Measurements from ENCODE around the gene KIF2C.

The KIF2C gene

GRCh38 chr1:44707959-44708831 lies 31.4 kb upstream of the KIF2C start:
- Histone ChIP-seq H3K9me3 (ENCODE audit: insufficient read depth, low read length) (peaks cover 5% of the 10 kb centered on the region; the same call in 1 of the 2 replicates), H3K27me3 (ENCODE audit: insufficient read depth, insufficient read length) (no peaks in the 10 kb centered on the region), H3K9ac (ENCODE audit: insufficient read length, low read depth) (no peak overlapping the region), H3K4me1 (ENCODE audit: insufficient read depth, insufficient read length) (peaks cover 8% of the 10 kb centered on the region), H3K36me3 (ENCODE audit: insufficient read depth, insufficient read length, low read length) (no peaks in the 10 kb centered on the region), H3K4me3 (ENCODE audit: insufficient read length, low read depth) (no peak overlapping the region)
- DNase-seq (ENCODE audit: low read depth, low spot score) = no peak
- TF ChIP-seq YY1 (IDR thresholded peaks at IDR 0.05; ENCODE audit: insufficient read depth, insufficient read length) = no peak
- no peak for TF ChIP-seq ZNF274 (IDR thresholded peaks at IDR 0.05; ENCODE audit: low read depth, low read length)
- TF ChIP-seq SUZ12 (IDR thresholded peaks at IDR 0.05; ENCODE audit: extremely low read depth, insufficient read depth, insufficient read length) = no peak

DNA sequence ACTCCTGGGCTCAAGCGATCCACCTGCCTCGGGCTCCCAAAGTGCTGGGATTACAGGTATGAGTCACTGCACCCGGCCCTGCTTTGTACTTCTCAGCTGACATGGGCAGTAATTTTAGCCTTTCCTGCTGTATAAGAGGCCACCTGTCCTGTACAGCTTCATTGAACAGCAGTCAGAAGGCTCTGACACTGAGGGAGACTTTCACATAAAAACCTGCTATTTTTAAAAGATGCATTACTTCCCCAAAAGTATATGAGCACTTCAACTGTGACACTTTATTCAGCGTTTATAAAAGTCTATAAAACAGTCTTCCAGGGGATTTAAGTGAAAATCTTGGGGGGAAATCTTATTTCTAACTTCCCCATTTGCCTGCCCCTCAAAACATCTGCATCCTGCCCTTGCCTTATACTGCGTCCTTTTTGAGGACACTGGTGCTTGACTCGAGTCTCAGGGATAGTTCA lies 26.3 kb upstream of the KIF2C start:
- no peaks in the 10 kb centered on the region for H3K4me1 ChIP-seq (ENCODE audit: insufficient read depth, insufficient read length)
- no peak for DNase-seq (ENCODE audit: low read depth, low spot score)
- peaks cover 4% of the 10 kb centered on the region; the same call in 1 of the 2 replicates for H3K9me3 ChIP-seq (ENCODE audit: insufficient read depth, low read length)
- H3K4me3 ChIP-seq (ENCODE audit: insufficient read length, low read depth) = no peak overlapping the region
- no peak for TF ChIP-seq SUZ12 (IDR thresholded peaks at IDR 0.05; ENCODE audit: extremely low read depth, insufficient read depth, insufficient read length)
- TF ChIP-seq ZNF274 (IDR thresholded peaks at IDR 0.05; ENCODE audit: low read depth, low read length) = no peak
- no peak for TF ChIP-seq YY1 (IDR thresholded peaks at IDR 0.05; ENCODE audit: insufficient read depth, insufficient read length)
- H3K36me3 ChIP-seq (ENCODE audit: insufficient read depth, insufficient read length, low read length) = no peaks in the 10 kb centered on the region
- H3K27me3 ChIP-seq (ENCODE audit: insufficient read depth, insufficient read length) = no peaks in the 10 kb centered on the region
- no peak overlapping the region for H3K9ac ChIP-seq (ENCODE audit: insufficient read length, low read depth)

- H3K4me3 ChIP-seq (ENCODE audit: insufficient read length, low read depth) = no peak overlapping the region
- no peak overlapping the region for H3K9ac ChIP-seq (ENCODE audit: insufficient read length, low read depth)
- no peak for DNase-seq (ENCODE audit: low read depth, low spot score)
- H3K27me3 ChIP-seq (ENCODE audit: insufficient read depth, insufficient read length) = no peaks in the 10 kb centered on the region
- no peaks in the 10 kb centered on the region for H3K36me3 ChIP-seq (ENCODE audit: insufficient read depth, insufficient read length, low read length)
- no peak for TF ChIP-seq SUZ12 (IDR thresholded peaks at IDR 0.05; ENCODE audit: extremely low read depth, insufficient read depth, insufficient read length)
- no peak for TF ChIP-seq ZNF274 (IDR thresholded peaks at IDR 0.05; ENCODE audit: low read depth, low read length)
- TF ChIP-seq YY1 (IDR thresholded peaks at IDR 0.05; ENCODE audit: insufficient read depth, insufficient read length) = no peak
- H3K9me3 ChIP-seq (ENCODE audit: insufficient read depth, low read length) = no peaks in the 10 kb centered on the region
- no peaks in the 10 kb centered on the region for H3K4me1 ChIP-seq (ENCODE audit: insufficient read depth, insufficient read length)
Measured at GRCh38 chr1:44714532-44714931, 25.1 kb upstream of the KIF2C start.

DNA sequence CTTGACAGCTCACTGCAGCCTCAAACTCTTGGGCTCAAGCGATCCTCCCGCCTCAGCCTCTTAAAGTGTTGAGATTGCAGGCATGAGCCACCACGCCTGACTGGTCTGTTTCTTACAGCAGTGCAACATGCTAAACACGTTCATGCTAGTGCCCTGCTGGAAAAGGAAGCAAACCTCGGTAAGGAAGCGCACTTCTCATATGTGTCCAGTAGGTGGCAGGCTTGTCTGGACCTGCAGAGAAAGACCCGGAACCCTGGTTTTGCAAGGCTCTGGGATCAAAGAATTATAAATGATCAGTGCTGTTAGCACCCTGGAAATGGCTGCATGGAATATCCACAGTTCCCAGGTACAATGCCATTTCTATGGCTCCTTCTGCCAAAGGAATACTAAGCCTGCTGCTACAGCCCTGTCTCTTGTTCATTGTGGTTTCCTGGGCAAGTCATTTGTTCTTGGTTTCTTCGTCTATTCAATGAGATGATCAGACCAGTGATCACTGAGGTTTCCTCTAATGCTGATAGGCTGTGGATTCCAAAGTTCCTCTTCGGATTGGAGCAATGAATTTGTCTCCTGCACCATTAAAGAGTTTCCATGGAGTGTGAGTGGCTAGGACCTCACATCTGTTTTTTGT lies 24.6 kb upstream of the KIF2C start:
- Histone ChIP-seq H3K4me1 (ENCODE audit: insufficient read depth, insufficient read length) (no peaks in the 10 kb centered on the region), H3K27me3 (ENCODE audit: insufficient read depth, insufficient read length) (no peaks in the 10 kb centered on the region), H3K9me3 (ENCODE audit: insufficient read depth, low read length) (no peaks in the 10 kb centered on the region), H3K9ac (ENCODE audit: insufficient read length, low read depth) (no peak overlapping the region), H3K36me3 (ENCODE audit: insufficient read depth, insufficient read length, low read length) (no peaks in the 10 kb centered on the region), H3K4me3 (ENCODE audit: insufficient read length, low read depth) (no peak overlapping the region)
- TF ChIP-seq SUZ12 (IDR thresholded peaks at IDR 0.05; ENCODE audit: extremely low read depth, insufficient read depth, insufficient read length) = no peak
- no peak for TF ChIP-seq ZNF274 (IDR thresholded peaks at IDR 0.05; ENCODE audit: low read depth, low read length)
- no peak for TF ChIP-seq YY1 (IDR thresholded peaks at IDR 0.05; ENCODE audit: insufficient read depth, insufficient read length)
- DNase-seq (ENCODE audit: low read depth, low spot score) = peak; percentile 82

DNA sequence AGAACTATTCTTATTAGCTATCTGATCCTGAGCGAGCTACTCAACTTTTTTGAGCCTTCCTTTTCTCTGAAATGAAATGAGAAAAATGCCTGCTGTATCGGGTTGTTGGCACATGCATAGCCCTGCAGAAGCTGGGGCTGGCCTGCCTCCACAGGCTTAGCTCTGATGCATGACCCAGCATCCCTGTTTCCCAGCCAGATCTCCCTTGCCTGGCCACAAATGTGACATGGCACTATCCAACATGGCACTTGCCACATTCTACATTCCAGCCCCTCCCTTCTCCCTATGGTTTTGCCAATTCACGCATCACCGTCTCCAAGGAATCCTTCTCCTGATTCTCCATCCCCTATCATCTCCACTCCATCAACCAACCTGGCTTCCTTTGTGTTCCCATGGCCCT lies 22.5 kb upstream of the KIF2C start:
- Histone ChIP-seq H3K9me3 (ENCODE audit: insufficient read depth, low read length) (no peaks in the 10 kb centered on the region), H3K9ac (ENCODE audit: insufficient read length, low read depth) (no peak overlapping the region), H3K4me1 (ENCODE audit: insufficient read depth, insufficient read length) (no peaks in the 10 kb centered on the region), H3K36me3 (ENCODE audit: insufficient read depth, insufficient read length, low read length) (no peaks in the 10 kb centered on the region), H3K4me3 (ENCODE audit: insufficient read length, low read depth) (no peak overlapping the region), H3K27me3 (ENCODE audit: insufficient read depth, insufficient read length) (no peaks in the 10 kb centered on the region)
- no peak for DNase-seq (ENCODE audit: low read depth, low spot score)
- no peak for TF ChIP-seq ZNF274 (IDR thresholded peaks at IDR 0.05; ENCODE audit: low read depth, low read length)
- no peak for TF ChIP-seq SUZ12 (IDR thresholded peaks at IDR 0.05; ENCODE audit: extremely low read depth, insufficient read depth, insufficient read length)
- TF ChIP-seq YY1 (IDR thresholded peaks at IDR 0.05; ENCODE audit: insufficient read depth, insufficient read length) = no peak

DNA sequence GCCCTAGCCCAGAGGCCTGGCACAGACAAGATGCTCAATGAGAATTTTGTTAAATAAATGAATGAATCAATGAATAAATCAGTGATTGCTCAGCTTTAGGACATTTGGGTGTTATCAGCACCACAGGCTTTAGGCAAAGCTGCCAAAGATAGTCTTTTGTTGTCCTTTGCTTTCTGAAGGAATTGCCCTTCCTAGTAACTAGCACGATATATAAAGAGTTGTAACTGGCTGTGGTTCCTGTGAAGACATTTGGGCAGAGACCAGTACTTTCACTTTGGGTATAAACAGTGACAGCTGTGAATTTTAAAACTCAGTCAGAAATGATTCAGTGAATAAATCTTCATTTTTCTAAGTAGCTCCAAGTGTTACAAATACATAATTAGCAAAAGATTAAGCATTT lies 22.0 kb upstream of the KIF2C start:
- no peak for TF ChIP-seq ZNF274 (IDR thresholded peaks at IDR 0.05; ENCODE audit: low read depth, low read length)
- TF ChIP-seq SUZ12 (IDR thresholded peaks at IDR 0.05; ENCODE audit: extremely low read depth, insufficient read depth, insufficient read length) = no peak
- no peaks in the 10 kb centered on the region for H3K27me3 ChIP-seq (ENCODE audit: insufficient read depth, insufficient read length)
- no peaks in the 10 kb centered on the region for H3K4me1 ChIP-seq (ENCODE audit: insufficient read depth, insufficient read length)
- H3K9ac ChIP-seq (ENCODE audit: insufficient read length, low read depth) = no peak overlapping the region
- no peak overlapping the region for H3K4me3 ChIP-seq (ENCODE audit: insufficient read length, low read depth)
- no peaks in the 10 kb centered on the region for H3K36me3 ChIP-seq (ENCODE audit: insufficient read depth, insufficient read length, low read length)
- H3K9me3 ChIP-seq (ENCODE audit: insufficient read depth, low read length) = no peaks in the 10 kb centered on the region
- DNase-seq (ENCODE audit: low read depth, low spot score) = no peak

DNA sequence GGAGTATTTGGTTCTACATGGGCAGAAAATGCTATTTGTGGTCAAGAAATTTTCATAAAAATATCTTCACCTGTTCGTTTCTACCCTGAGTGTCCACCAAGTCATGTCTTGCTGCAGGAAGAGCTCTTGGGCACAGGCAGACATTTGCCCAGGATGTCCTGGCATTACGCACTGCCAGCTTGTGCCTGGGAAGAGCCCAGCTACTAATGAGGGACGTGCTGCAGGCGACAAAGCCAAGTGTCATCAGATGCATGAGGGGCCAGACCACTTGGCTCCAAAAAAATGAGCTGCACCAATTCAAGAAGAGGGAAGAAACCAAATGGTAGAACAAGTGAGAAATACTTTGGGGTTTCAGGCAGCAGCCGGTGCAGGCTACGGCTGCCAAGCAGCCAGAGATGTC lies 21.5 kb upstream of the KIF2C start:
- Histone ChIP-seq H3K9ac (ENCODE audit: insufficient read length, low read depth) (no peak overlapping the region), H3K4me1 (ENCODE audit: insufficient read depth, insufficient read length) (no peaks in the 10 kb centered on the region), H3K9me3 (ENCODE audit: insufficient read depth, low read length) (no peaks in the 10 kb centered on the region), H3K4me3 (ENCODE audit: insufficient read length, low read depth) (no peak overlapping the region), H3K27me3 (ENCODE audit: insufficient read depth, insufficient read length) (no peaks in the 10 kb centered on the region), H3K36me3 (ENCODE audit: insufficient read depth, insufficient read length, low read length) (no peaks in the 10 kb centered on the region)
- TF ChIP-seq SUZ12 (IDR thresholded peaks at IDR 0.05; ENCODE audit: extremely low read depth, insufficient read depth, insufficient read length) (no peak), YY1 (IDR thresholded peaks at IDR 0.05; ENCODE audit: insufficient read depth, insufficient read length) (no peak), ZNF274 (IDR thresholded peaks at IDR 0.05; ENCODE audit: low read depth, low read length) (no peak)
- DNase-seq (ENCODE audit: low read depth, low spot score) = no peak

Measured in NT2/D1 (cell line).